ENCODE data around the gene PPP2R5D.

Gene PPP2R5D

DNA sequence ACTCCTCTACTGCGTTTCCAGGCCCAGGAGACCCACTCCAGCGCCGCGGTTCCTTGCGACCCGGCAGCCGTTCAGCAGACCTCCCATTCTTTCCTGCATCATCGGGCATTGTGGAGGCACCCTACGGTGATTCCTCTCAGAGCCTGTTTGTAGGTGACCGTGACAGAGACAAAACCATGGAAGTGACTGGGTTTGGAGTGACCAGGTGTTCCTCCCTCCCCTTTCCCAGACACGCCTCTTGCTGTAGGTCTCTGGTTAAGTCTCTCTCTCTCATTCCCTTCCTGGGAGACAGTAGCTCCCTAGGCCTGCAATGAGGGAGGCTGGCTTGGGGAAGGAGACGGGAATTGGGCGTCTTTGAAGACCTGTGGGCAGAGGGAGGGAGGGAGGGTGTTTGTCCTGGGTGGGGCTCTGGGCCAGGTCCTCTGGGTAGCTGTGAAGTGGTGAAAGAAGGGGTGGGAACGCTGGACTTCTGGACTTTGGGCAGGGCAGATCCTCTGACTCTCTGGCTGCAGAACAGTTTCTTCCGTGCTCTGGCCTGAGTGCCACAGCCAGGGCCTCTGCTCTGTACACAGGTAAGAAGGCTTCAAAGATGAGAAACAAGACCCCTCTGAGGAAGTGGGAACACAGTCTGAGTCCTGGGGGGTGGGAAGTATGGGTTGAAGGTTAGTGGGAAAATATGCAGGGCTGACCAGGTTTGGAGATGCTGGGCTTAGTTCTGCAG is 75.8 kb downstream of the PPP2R5D start:
- no peak for ATAC-seq

DNA sequence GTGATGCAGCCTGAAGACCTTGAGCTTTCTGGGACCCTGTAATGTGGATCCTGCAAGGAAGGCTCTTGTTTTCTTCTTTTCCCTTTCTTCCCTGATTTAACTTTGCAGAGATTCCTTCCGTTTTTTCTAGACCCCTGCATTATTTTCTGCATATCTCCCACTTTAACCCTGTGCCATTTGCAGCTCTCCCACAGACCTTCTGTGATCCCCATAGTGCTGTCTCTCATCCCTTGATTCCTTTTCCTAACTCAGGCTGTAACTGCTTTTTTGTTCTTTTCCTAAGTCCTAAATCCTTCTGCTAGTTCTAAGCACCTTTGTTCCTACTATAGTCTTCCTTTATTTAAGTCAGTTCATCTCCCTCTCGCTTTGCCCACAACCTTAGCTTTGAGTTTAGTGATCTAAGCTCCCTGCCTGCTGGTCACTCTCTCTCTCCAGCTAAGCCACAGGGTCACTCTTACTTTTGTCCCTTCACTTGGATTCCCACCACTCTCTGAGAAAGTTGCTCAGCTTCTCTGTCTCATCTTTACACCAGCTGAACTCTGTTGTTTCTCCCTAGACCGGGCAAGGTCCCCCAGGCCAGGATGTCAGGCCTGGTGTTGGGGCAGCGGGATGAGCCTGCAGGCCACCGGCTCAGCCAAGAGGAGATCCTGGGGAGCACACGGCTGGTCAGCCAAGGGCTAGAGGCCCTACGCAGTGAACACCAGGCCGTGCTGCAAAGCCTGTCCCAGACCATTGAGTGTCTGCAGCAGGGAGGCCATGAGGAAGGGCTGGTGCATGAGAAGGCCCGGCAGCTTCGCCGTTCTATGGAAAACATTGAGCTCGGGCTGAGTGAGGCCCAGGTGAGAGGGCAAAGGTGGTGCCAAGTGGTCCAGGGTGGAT is 76.6 kb downstream of the PPP2R5D start:
- no peak for ATAC-seq

DNA sequence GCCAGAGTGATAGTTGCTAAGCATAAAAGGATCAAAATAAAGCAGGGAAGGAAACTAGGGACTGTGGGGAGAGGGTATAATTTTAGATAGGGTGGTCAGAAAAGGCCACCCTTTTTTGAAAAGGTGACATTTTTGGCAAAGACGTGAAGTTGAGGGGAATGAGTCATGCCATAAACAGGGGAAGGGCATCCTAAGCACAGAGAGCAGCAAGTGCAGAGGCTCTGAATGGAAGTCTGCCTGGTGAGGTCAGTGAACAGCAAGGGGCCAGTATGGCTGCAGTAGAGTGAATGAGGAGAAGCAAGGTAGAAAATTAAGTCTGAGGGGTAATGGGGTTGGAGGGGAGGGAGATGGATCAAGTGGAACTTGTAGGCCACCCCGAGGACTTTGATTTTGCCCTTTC is 77.5 kb downstream of the PPP2R5D start:
- ATAC-seq = no peak

All from activated CD4-positive, CD25-positive, alpha-beta regulatory T cell treated with anti-CD3 and anti-CD28 coated beads, Interleukin-2, amount 50 U/mL, for 24 hours (primary cell).